Lung (tissue), 12 donors: ENCODE results near the gene NUDT1. TPM values are rescaled to one million over a fixed set of nuclear protein-coding genes. Genes with fewer than 3 reads are reported as not detected.

Experiments used
- ATAC-seq: fragments of 200-7000 bp; cut with Tn5 transposase; one replicate; pipeline ENCODE4 v1.9.1; 2020; ENCODE audit warnings: moderate number of reproducible peaks; ENCODE audit not compliant: insufficient read depth, low FRiP score
- DNase-seq, 3 donors: peaks; one replicate each; pipeline ENCODE4 v3.0.0-alpha.2; 2013 to 2017
- H3K27ac ChIP-seq, 2 donors: one replicate each; pipeline ENCODE4 v1.5.1; 2013; ENCODE audit warnings: mild to moderate bottlenecking in 2 of 2, moderate library complexity in 2 of 2, control low read depth in 1 of 2, inconsistent platforms in 1 of 2, low read depth in 1 of 2, low read length in 1 of 2
- H3K27me3 ChIP-seq, 3 donors: one replicate each; pipeline ENCODE4 v1.5.1; 2013; ENCODE audit warnings: low read length in 2 of 3; ENCODE audit not compliant: control insufficient read depth in 3 of 3, insufficient read depth in 3 of 3
- H3K36me3 ChIP-seq, 4 donors: one replicate each; pipeline ENCODE4 v1.5.1; 2013; ENCODE audit warnings: low read length in 4 of 4, mild to moderate bottlenecking in 1 of 4, moderate library complexity in 1 of 4; ENCODE audit not compliant: control insufficient read depth in 4 of 4, insufficient read depth in 4 of 4
- H3K4me1 ChIP-seq, 5 donors: one replicate each; pipeline ENCODE4 v1.5.1; 2013; ENCODE audit warnings: low read length in 5 of 5, mild to moderate bottlenecking in 2 of 5, moderate library complexity in 1 of 5; ENCODE audit not compliant: control insufficient read depth in 5 of 5, insufficient read depth in 5 of 5
- H3K4me3 ChIP-seq: one replicate; pipeline ENCODE4 v1.5.1; 2013; ENCODE audit warnings: mild to moderate bottlenecking, control low read depth, moderate library complexity
- H3K9ac ChIP-seq, 2 donors: one replicate each; pipeline ENCODE4 v1.5.1; 2013; ENCODE audit warnings: low read length in 2 of 2, control low read depth in 1 of 2; ENCODE audit not compliant: insufficient read depth in 1 of 2
- H3K9me3 ChIP-seq, 4 donors: one replicate each; pipeline ENCODE4 v1.5.1; 2013; ENCODE audit warnings: low read length in 3 of 4, mild to moderate bottlenecking in 1 of 4, moderate library complexity in 1 of 4; ENCODE audit not compliant: control insufficient read depth in 4 of 4, insufficient read depth in 3 of 4
- CTCF ChIP-seq: IDR thresholded peaks from 2 replicates; pipeline ENCODE4 v1.5.1; 2012; ENCODE audit warnings: mild to moderate bottlenecking; ENCODE audit errors: control extremely low read depth, extremely low read depth
- WGBS, 2 donors: extraction: QIAGEN DNeasy Blood & Tissue Kit; methylation state at CpG; one replicate each; pipeline ENCODE4 v1.1.7; 2013; 5-methylcytosine and 5-hydroxymethylcytosine counted together
- polyA plus RNA-seq, 2 donors: library from polyadenylated mRNA; stranded (reverse); fragments of 200-250 nt; gene quantifications; one replicate each; pipeline ENCODE4 v1.2.1, GENCODE V29; 2013
- total RNA-seq, 2 donors: library from RNA; depleted of rRNA in 1 of 2; stranded (reverse); fragments of >200 nt in 1 of 2; gene quantifications; one replicate each; pipeline ENCODE4 v1.2.1, GENCODE V29; 2014 to 2021
- donor health status: control.
- donor health status: control.
- donor health status: Bipolar disorder and iron deficiency.
- donor health status: healthy.
- donor health status: DM: yes; HTN: yes; CAD: no.

The NUDT1 gene
- total and polyA plus RNA-seq, 4 donors: 9.3 to 24.7 (median 18.5) TPM

- ATAC-seq: no peak
- Histone ChIP-seq H3K9me3 (no peaks in the 10 kb centered on the region), H3K4me3 (no peak overlapping the region), H3K27ac (no peak overlapping the region), H3K27me3 (no peaks in the 10 kb centered on the region), H3K36me3 (peaks cover 0 to 32% (median 12%) of the 10 kb centered on the region in 4 donors), H3K9ac (no peak overlapping the region), H3K4me1 (no peaks in the 10 kb centered on the region)
- WGBS, 2 donors: 94 to 98% methylated on average over 20 of the region's 20 CpGs
- no peak for DNase-seq
- no peak for TF ChIP-seq CTCF
Measured at GRCh38 chr7:2273866-2274265, 31.8 kb downstream of the NUDT1 start.

- no peak for DNase-seq
- Histone ChIP-seq H3K36me3 (peaks cover 0 to 32% (median 12%) of the 10 kb centered on the region in 4 donors), H3K4me3 (no peak overlapping the region), H3K4me1 (peaks cover 0 to 6% (median 3%) of the 10 kb centered on the region in 5 donors), H3K9me3 (no peaks in the 10 kb centered on the region), H3K27me3 (no peaks in the 10 kb centered on the region), H3K27ac (no peak overlapping the region), H3K9ac (no peak overlapping the region)
- no peak for TF ChIP-seq CTCF
- 91 to 96% methylated on average over 7 of the region's 7 CpGs for WGBS, 2 donors
- ATAC-seq: no peak
Measured at GRCh38 chr7:2274666-2275065, 32.6 kb downstream of the NUDT1 start.

- Histone ChIP-seq H3K4me3 (no peak overlapping the region), H3K4me1 (peaks cover 0 to 10% (median 7%) of the 10 kb centered on the region in 5 donors), H3K9me3 (no peaks in the 10 kb centered on the region), H3K27me3 (no peaks in the 10 kb centered on the region), H3K27ac (no peak overlapping the region), H3K36me3 (peaks cover 0 to 32% (median 12%) of the 10 kb centered on the region in 4 donors), H3K9ac (no peak overlapping the region)
- no peak for DNase-seq
- ATAC-seq: no peak
- TF ChIP-seq CTCF: no peak
- 92 to 93% methylated on average over 18 of the region's 18 CpGs for WGBS, 2 donors
Measured at GRCh38 chr7:2275101-2275500, 33.1 kb downstream of the NUDT1 start.

- DNase-seq: no peak
- no peak for TF ChIP-seq CTCF
- Histone ChIP-seq H3K36me3 (peaks cover 0 to 26% (median 12%) of the 10 kb centered on the region in 4 donors), H3K9me3 (no peaks in the 10 kb centered on the region), H3K9ac (no peak overlapping the region), H3K4me3 (no peak overlapping the region), H3K4me1 (peaks cover 0 to 16% (median 7%) of the 10 kb centered on the region in 5 donors), H3K27ac (no peak overlapping the region), H3K27me3 (no peaks in the 10 kb centered on the region)
- ATAC-seq: no peak
- WGBS, 2 donors: 87 to 90% methylated on average over 18 of the region's 18 CpGs
Measured at GRCh38 chr7:2276107-2276506, 34.1 kb downstream of the NUDT1 start.
